GM12872 (cell line): ENCODE results near the gene CRISPLD2.

Experiments used
- TF ChIP-seq, protein P1 (sequence below): IDR thresholded peaks from 3 replicates; pipeline ENCODE4 v1.5.1; 2011; ENCODE audit warnings: low read depth, mild to moderate bottlenecking, low read length, moderate library complexity; ENCODE audit not compliant: insufficient read depth

The CRISPLD2 gene

DNA sequence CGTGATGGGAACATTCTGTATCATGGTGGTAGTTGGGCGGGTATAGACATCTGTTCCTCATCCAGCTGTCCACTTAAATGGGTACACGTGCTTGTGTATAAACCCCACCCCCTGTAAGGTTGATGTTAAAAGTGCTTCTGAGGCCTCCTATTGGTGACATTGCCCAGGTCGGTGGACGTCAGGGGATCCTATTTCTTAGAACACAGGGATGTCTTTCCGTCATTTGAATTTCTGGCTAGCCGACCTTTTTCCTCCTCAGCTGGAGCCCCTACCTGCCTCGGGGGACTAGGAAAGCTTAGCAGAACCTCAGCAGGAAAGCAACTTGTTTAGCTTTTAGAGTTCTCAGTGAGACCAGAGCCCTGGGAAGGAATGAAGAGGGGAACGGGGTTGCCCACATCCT, 16.6 kb upstream of the CRISPLD2 start:
- TF ChIP-seq, protein P1, sequence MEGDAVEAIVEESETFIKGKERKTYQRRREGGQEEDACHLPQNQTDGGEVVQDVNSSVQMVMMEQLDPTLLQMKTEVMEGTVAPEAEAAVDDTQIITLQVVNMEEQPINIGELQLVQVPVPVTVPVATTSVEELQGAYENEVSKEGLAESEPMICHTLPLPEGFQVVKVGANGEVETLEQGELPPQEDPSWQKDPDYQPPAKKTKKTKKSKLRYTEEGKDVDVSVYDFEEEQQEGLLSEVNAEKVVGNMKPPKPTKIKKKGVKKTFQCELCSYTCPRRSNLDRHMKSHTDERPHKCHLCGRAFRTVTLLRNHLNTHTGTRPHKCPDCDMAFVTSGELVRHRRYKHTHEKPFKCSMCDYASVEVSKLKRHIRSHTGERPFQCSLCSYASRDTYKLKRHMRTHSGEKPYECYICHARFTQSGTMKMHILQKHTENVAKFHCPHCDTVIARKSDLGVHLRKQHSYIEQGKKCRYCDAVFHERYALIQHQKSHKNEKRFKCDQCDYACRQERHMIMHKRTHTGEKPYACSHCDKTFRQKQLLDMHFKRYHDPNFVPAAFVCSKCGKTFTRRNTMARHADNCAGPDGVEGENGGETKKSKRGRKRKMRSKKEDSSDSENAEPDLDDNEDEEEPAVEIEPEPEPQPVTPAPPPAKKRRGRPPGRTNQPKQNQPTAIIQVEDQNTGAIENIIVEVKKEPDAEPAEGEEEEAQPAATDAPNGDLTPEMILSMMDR: no peak

DNA sequence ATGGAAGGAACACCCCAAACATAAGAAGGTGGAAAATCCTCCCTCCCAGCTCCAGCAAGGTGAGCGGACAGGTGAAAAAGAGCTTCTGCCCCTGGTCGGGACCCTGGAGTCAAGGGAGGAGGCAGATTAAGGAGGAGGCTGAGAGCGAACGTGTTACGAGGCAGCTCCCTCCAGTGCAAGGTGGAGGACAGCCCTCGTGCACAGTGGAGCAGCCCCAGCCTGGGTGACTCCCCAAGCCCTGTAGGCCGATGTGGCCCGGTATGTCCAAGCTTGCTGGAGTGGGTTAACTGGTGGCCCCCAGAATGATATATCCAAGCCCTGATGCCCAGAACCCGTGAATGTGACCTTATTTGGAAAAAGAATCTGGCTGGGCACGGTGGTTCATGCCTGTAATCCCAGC, 15.5 kb upstream of the CRISPLD2 start:
- TF ChIP-seq, protein P1: no peak

DNA sequence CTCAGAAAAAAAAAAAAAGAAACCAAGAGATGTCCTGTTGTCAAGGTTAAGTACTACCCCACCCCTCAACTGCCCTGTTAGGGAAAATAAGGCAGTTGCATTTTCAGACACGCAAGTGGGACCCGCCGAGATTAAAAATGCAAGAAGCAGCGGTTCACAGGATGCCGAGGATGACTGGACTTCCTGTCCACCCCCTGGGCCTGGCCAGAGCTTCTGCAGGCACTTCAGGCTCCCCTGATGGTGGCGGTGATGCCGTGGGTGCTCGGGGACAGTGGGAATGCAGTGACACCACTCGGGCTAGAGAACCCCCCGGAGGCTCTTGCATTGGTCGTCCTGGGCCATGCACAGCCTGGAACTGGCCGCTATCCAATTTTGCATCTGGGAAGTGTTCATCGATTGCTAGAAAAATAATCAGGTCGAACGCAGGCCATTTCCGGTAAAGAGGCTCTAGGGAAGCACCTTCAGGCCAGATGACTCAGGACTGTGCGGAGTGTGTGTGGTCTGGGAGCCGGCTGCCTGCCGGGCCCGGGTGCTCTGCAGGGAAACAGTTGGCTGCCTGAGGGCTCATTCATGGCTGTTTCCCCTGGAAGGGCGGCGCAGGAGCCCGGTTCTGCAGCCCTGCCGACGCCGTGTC, 13.4 kb upstream of the CRISPLD2 start:
- TF ChIP-seq, protein P1: no peak

DNA sequence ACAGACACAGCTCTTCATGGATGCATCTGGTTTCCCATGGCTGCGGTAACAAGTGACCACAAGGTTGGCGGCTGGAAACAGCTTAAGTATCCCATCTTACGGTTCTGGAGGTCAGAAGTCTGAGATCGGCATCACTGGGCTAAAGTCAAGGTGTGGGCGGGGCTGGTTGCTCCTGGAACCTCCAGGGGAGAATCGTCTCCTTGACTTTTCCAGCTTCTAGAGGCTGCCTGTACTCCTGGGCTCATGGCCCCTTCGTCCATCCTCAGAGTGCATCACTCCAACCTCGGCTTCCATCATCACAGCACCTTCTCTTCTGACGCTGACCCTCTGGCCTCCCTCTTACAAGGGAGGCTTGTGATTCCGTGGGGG, 12.9 kb upstream of the CRISPLD2 start:
- TF ChIP-seq, protein P1: no peak

DNA sequence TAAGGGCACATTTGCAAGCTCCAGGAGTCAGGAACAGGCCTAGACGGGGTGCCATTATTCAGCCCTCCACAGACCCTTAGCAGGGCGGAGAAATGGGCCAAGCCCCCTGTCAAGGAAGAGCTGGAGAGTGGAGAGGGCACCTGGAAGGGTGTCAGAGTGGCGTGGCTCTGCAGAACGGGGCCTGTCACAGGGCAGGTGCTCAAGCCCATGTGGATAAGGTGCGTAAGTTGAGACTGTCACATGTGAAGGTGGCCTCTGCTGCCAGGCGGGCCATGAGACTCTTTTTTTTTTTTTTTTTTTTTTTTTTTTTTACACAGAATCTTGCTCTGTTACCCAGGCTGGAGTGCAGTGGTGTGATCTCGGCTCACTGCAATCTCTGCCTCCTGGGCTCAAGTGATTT, 12.0 kb upstream of the CRISPLD2 start:
- TF ChIP-seq, protein P1: no peak

DNA sequence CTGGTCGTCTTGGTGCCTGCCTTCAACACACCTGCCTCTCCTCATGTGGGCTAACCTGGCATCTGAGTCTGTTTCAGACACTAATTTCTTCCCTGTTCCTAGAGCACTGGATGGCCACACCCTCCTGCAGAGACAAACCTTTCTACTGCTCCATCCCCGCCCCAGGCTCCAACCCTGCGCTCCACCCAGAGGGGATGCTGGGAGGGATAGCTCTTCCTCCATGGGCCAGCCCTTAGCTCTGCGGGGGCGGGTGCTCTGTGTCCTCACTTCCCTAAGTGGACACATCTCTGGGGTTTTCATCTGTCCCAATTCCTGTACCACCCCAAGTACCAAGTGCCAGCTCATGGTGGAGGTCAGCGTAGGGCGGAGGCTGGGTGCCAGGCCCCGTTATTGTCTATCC, 11.0 kb upstream of the CRISPLD2 start:
- TF ChIP-seq, protein P1: no peak

DNA sequence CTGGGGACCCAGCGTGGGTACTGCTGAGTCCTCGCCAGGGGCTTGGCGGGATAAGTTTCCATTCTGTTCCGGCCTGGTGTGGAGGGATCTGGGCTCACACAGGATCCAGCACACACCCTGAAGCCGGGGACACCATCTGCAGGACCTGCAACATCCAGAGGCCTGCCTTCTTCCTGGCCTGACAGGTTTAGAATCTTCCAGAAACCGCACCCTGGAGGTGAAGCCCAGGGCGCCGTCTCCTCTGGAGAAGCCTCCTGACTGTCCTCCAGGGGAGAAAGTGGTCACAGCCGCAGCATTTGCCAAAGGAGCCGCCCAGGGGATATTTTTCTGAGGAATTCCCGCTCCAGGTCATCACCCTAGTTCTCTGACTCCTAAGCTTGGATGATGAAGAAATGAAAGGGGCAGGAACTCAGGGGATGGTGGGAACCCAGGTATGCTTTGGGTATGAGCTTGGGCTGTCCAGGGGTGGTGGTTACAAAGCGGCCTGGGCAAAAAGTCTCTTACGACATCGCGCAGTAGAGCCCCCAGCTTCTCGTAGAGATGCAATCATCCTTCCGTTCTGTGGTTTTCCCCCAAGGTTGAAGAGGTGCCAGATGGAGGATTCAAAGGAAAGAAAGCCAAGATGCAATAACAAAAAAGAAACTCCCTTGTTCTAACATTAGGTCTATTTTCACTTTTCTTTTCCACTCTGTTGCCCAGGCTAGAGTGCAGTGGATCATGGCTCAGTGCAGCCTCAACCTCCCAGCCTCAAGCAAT, 9.1 kb upstream of the CRISPLD2 start:
- TF ChIP-seq, protein P1: no peak
